ENCODE results near the gene B3GNT9.

The B3GNT9 gene

GRCh38 chr16:67151431-67152097 lies 766 bp upstream of the B3GNT9 start:
- DNase-seq (ENCODE audit: low read depth), result no peak
- no peak overlapping the region for H3K4me3 ChIP-seq (ENCODE audit: low read depth, low read length)

GRCh38 chr16:67150047-67150832 lies 558 bp downstream of the B3GNT9 start:
- TF ChIP-seq, protein P1, sequence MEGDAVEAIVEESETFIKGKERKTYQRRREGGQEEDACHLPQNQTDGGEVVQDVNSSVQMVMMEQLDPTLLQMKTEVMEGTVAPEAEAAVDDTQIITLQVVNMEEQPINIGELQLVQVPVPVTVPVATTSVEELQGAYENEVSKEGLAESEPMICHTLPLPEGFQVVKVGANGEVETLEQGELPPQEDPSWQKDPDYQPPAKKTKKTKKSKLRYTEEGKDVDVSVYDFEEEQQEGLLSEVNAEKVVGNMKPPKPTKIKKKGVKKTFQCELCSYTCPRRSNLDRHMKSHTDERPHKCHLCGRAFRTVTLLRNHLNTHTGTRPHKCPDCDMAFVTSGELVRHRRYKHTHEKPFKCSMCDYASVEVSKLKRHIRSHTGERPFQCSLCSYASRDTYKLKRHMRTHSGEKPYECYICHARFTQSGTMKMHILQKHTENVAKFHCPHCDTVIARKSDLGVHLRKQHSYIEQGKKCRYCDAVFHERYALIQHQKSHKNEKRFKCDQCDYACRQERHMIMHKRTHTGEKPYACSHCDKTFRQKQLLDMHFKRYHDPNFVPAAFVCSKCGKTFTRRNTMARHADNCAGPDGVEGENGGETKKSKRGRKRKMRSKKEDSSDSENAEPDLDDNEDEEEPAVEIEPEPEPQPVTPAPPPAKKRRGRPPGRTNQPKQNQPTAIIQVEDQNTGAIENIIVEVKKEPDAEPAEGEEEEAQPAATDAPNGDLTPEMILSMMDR (IDR thresholded peaks at IDR 0.05; ENCODE audit: control insufficient read depth, extremely low read depth, insufficient read depth), result no peak
- no peak overlapping the region for H3K4me3 ChIP-seq (ENCODE audit: low read depth, low read length)
- DNase-seq (ENCODE audit: low read depth), result no peak

More at GRCh38 chr16:67151431-67152097, 766 bp upstream of the B3GNT9 start:
- TF ChIP-seq, protein P1 (IDR thresholded peaks at IDR 0.05; ENCODE audit: control insufficient read depth, extremely low read depth, insufficient read depth), result no peak

- H3K4me3 ChIP-seq (ENCODE audit: low read depth, low read length), result no peak overlapping the region
- TF ChIP-seq, protein P1 (IDR thresholded peaks at IDR 0.05; ENCODE audit: control insufficient read depth, extremely low read depth, insufficient read depth), result no peak
- no peak for DNase-seq (ENCODE audit: low read depth)
Measured at GRCh38 chr16:67149276-67150046, 1.3 kb downstream of the B3GNT9 start.

DNA sequence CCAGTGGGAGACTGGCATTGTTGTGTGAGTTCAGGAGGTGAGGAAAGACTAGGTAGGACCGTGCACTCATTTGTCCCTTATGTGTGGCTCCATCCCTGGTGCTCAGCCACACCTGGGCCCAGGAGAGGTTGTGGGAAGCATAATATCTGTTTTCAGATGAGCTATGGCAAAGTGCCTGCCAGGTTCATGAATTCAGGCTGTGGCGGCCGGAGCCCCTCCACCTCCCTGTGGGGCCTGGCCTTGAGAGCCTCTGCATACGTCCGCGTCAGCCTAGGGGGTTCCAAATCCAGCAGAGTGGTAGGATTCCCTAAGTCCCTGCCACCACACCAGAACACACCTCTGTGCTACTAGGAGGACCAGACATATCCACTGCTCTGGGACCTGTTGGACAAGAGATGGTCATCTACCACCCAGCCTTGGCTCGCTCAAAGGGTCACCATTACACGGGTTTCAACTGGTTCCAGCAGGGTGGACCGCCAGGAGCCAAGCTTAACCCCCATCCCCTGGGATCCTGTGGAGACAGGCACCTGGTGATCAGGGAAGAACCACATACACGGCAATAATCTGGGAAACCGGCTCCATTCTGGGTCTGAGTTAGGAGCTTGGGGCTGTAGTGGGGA lies 2.0 kb downstream of the B3GNT9 start:
- no peak overlapping the region for H3K4me3 ChIP-seq (ENCODE audit: low read depth, low read length)
- TF ChIP-seq, protein P1 (IDR thresholded peaks at IDR 0.05; ENCODE audit: control insufficient read depth, extremely low read depth, insufficient read depth), result no peak
- DNase-seq (ENCODE audit: low read depth), result no peak

- TF ChIP-seq, protein P1 (IDR thresholded peaks at IDR 0.05; ENCODE audit: control insufficient read depth, extremely low read depth, insufficient read depth), result no peak
- DNase-seq (ENCODE audit: low read depth), result no peak
- no peak overlapping the region for H3K4me3 ChIP-seq (ENCODE audit: low read depth, low read length)
Measured at GRCh38 chr16:67148221-67148620, 2.6 kb downstream of the B3GNT9 start.

DNA sequence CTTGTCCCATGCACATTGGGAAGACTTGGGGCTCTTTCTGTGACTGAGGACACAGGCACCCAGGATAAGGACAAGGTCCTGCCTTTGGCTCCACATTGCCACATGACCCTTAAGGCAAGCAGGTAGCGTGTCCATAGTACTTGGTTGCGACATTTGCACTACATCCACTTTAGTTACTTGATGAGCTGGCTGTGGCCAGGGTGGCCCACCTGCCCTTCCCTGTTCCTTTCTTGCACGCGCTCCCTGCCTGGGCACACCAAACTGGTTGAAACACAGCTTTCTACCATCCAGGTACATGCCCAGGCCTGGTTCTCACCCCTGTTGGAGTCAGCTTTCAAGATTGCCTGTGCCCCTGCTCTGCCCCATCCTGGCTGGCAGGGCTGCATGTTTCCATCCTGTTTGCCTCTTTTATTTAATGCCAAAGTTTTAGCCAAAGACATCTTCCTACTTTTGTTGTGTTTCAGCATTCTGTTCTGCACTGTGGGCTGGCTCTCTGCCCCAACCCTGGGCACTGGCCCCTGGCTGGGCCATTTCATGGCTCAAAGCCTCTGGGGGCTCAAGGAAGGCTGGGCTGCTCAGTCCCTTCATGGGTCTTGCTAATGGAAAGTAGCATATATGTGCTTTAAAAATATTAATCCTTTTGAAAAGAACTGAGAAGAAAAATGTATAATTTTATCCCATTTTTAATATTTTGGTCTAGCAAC lies 3.2 kb downstream of the B3GNT9 start:
- TF ChIP-seq, protein P1 (IDR thresholded peaks at IDR 0.05; ENCODE audit: control insufficient read depth, extremely low read depth, insufficient read depth), result no peak
- H3K4me3 ChIP-seq (ENCODE audit: low read depth, low read length), result no peak overlapping the region

More for the DNA sequence above, 3.2 kb downstream of the B3GNT9 start:
- DNase-seq (ENCODE audit: low read depth), result no peak
